ENCODE measurements around the gene IL34. TPM values are rescaled to one million over a fixed set of nuclear protein-coding genes. Genes with fewer than 3 reads are reported as not detected.
A peak's percentile ranks its signal among the peaks of the same experiment; 100 is the strongest.
"Not testable (repeated sequence)": the region's sequence is repeated elsewhere in the genome, so short reads cannot be mapped to it uniquely, and the experiment has no call there.

Gene IL34
- total and polyA plus RNA-seq, 2 experiments from 2014 or later, result not detected

DNA sequence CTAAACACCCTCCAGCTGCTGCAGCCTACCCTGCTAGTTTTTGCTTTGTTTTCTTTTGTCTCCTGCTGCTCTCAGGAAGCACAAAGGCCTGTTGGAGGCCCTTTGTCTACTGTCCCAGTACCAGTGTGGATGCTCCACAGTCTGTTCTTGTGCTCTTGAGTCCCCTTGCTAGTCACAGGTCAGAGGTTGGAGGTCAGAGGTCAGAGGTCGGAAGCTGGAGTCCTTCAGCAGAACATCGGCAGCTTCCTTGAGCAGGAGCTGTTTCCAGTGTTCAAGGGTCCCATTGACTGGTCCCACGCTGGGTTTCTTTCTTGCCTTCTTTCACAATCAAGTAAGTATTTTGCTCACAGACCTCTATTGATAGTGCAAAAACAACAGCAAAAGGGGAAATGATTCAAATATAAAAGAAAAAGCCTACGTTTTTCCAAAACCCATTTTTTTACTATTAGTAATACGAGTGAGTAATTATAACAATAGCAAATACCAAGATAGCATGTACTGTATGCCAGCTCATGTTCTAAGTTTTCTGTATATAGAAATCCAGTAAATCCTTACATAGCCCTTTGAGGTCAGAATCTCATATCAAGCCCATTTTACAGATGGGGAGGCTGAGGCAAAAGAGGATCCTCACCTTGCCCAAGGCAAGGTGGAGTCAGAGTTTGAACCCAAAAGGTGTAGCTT is 10.9 kb upstream of the IL34 start:
- Histone ChIP-seq H3K27me3 (replicated peaks; ENCODE audit: insufficient read depth) (no peaks in the 10 kb centered on the region), H3K27ac (peak overlapping the region; percentile 84), H3K4me1 (ENCODE audit: insufficient read depth) (peaks cover 10% of the 10 kb centered on the region), H4K20me1 (ENCODE audit: insufficient read depth) (no peaks in the 10 kb centered on the region), H3K9ac (peak overlapping the region; percentile 54), H3K4me3 (peak overlapping the region; percentile 49), H2AFZ (0 out of 2 replicates have a peak overlapping the region, but pooled peaks have one; percentile 5), H3K9me3 (ENCODE audit: low read depth) (no peaks in the 10 kb centered on the region), H3K9me2 (ENCODE audit: insufficient read depth) (no peaks in the 10 kb centered on the region), H3K79me2 (ENCODE audit: insufficient read depth) (no peaks in the 10 kb centered on the region), H3K36me3 (ENCODE audit: low read depth) (no peaks in the 10 kb centered on the region), H3F3A (ENCODE audit: insufficient read depth) (peaks cover 11% of the 10 kb centered on the region), H3K4me2 (ENCODE audit: unreplicated experiment) (peak overlapping the region; percentile 84)
- TF ChIP-seq EZH2phosphoT487 (IDR thresholded peaks at IDR 0.05; ENCODE audit: insufficient read depth, low read depth) (no peak), EZH2 (IDR thresholded peaks at IDR 0.05; ENCODE audit: insufficient read depth, poor library complexity, severe bottlenecking) (no peak)
- in situ Hi-C loops (cut with MboI), result no loop called here
- DNase-seq, result peak; percentile 88
- WGBS, 2 experiments (ENCODE audit: low coverage in 1 of 2, low lambda C conversion rate in 2 of 2, missing lambda C conversion rate in 2 of 2), result 22 to 27% methylated on average over 5 of the region's 5 CpGs

DNA sequence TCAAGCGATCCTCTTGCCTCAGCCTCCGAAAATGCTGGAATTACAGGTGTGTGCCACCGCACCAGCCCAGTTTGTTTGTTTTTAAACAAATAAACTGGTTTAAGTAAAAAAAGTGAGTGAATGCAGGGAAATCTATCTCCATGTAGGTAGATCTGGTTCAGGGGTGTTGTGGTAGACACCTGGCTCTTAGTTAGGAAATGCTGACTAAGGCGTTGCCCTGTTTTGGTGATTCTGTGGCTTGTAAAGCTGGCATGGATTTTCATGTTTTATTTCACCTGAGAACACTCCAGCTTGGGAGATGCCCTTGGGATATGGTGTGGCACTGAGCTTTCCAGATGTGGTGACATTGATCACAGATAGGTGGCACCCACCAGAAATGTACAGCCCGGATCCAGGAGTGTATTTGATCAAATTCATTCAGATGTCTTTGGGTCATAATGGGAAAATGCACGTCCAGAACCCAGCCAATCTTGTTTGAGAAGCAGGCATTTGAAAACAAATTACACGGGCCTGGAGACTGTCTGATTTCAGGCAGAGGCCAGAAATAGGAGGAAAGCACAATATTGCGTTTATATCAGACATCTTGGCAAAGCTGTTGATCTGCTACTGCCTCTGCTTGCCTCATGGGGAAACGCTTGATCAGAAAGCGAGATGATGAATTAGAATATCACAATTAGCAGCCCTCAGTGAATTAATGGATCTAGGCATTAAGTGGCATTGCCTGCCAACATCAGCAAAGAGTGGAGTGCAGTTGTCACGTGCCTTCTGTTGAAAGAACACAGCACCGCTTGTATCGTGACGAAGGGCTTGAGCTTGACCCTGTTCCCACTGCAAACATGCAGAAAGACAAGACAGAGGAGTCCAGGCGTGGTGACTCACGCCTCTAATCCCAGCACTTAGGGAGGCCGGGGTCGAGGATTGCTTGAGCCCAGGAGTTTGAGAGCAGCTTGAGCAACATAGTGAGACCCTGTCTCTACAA is 7.3 kb upstream of the IL34 start:
- Histone ChIP-seq H2AFZ (no peak overlapping the region), H3K4me1 (ENCODE audit: insufficient read depth) (peaks cover 10% of the 10 kb centered on the region), H3K4me2 (ENCODE audit: unreplicated experiment) (no peak overlapping the region), H3K9me2 (ENCODE audit: insufficient read depth) (no peaks in the 10 kb centered on the region), H3K4me3 (no peak overlapping the region), H3K27me3 (replicated peaks; ENCODE audit: insufficient read depth) (no peaks in the 10 kb centered on the region), H4K20me1 (ENCODE audit: insufficient read depth) (no peaks in the 10 kb centered on the region), H3K79me2 (ENCODE audit: insufficient read depth) (no peaks in the 10 kb centered on the region), H3F3A (ENCODE audit: insufficient read depth) (peaks cover 11% of the 10 kb centered on the region), H3K36me3 (ENCODE audit: low read depth) (no peaks in the 10 kb centered on the region), H3K9me3 (ENCODE audit: low read depth) (no peaks in the 10 kb centered on the region), H3K27ac (no peak overlapping the region), H3K9ac (no peak overlapping the region)
- 75 to 77% methylated on average over 18 of the region's 18 CpGs for WGBS, 2 experiments (ENCODE audit: low coverage in 1 of 2, low lambda C conversion rate in 2 of 2, missing lambda C conversion rate in 2 of 2)
- no peak for TF ChIP-seq EZH2phosphoT487 (IDR thresholded peaks at IDR 0.05; ENCODE audit: insufficient read depth, low read depth)
- no peak for TF ChIP-seq EZH2 (IDR thresholded peaks at IDR 0.05; ENCODE audit: insufficient read depth, poor library complexity, severe bottlenecking)
- in situ Hi-C loops (cut with MboI), result no loop called here
- peak; percentile 36 for DNase-seq

DNA sequence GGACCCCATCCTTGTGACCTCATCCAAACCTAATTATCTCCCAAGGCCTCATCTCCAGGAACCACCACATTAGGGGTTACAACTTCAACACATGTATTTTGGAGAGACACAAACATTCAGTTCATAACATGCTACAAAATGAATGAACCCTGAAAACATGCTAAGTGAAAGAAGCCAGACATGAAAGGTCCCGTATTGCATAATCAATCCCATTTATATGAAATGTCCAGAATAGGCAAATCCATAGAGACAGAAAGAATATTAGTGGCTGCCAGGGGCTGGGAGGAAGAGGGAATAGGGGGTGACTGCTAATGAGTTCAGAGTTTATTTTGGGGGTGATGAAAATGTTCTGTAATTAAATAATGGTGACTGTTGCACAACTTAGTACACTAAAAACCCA is 3.7 kb upstream of the IL34 start:
- Histone ChIP-seq H3K27me3 (replicated peaks; ENCODE audit: insufficient read depth) (no peaks in the 10 kb centered on the region), H3K36me3 (ENCODE audit: low read depth) (no peaks in the 10 kb centered on the region), H3K4me1 (ENCODE audit: insufficient read depth) (0 out of 2 replicates have a peak, but pooled peaks cover 6% of the 10 kb centered on the region), H4K20me1 (ENCODE audit: insufficient read depth) (no peaks in the 10 kb centered on the region), H3K9me3 (ENCODE audit: low read depth) (no peaks in the 10 kb centered on the region), H2AFZ (no peak overlapping the region), H3K79me2 (ENCODE audit: insufficient read depth) (no peaks in the 10 kb centered on the region), H3K4me3 (no peak overlapping the region), H3K4me2 (ENCODE audit: unreplicated experiment) (no peak overlapping the region), H3F3A (ENCODE audit: insufficient read depth) (no peaks in the 10 kb centered on the region), H3K9ac (no peak overlapping the region), H3K27ac (no peak overlapping the region), H3K9me2 (ENCODE audit: insufficient read depth) (no peaks in the 10 kb centered on the region)
- DNase-seq, result no peak
- in situ Hi-C loops (cut with MboI), result loop anchor here (10.0 kb wide), 2 partner anchors 108 to 288 kb away; no protein-coding TSS in a partner anchor
- no peak for TF ChIP-seq EZH2 (IDR thresholded peaks at IDR 0.05; ENCODE audit: insufficient read depth, poor library complexity, severe bottlenecking)
- WGBS, 2 experiments (ENCODE audit: low coverage in 1 of 2, low lambda C conversion rate in 2 of 2, missing lambda C conversion rate in 2 of 2), result 84 to 93% methylated on average over 1 of the region's 1 CpG

DNA sequence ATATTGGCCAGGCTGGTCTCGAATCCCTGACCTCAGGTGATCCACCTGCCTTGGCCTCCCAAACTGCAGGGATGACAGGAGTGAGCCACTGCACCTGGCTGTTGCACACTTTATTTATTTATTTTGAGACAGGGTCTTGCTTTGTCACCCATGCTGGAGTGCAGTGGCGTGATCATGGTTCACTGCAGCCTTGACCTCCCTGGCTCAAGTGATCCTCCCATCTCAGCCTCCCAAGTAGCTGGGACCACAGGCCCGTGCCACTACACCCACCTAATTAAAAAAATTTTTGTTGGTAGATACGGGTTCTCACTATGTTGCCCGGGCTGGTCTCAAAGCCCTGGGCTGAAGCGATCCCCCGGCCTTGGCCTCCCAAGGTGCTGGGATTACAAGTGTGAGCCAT is 3.1 kb upstream of the IL34 start:
- WGBS, 2 experiments (ENCODE audit: low coverage in 1 of 2, low lambda C conversion rate in 2 of 2, missing lambda C conversion rate in 2 of 2), result 57 to 60% methylated on average over 7 of the region's 7 CpGs
- not testable (repeated sequence) for H3K9me3 ChIP-seq (ENCODE audit: low read depth)
- in situ Hi-C loops (cut with MboI), result loop anchor here (10.0 kb wide), 2 partner anchors 108 to 288 kb away; no protein-coding TSS in a partner anchor

More for the DNA sequence above, 3.1 kb upstream of the IL34 start:
- not testable (repeated sequence) for H3K27me3 ChIP-seq (replicated peaks; ENCODE audit: insufficient read depth); H3K27ac ChIP-seq; H3K79me2 ChIP-seq (ENCODE audit: insufficient read depth); DNase-seq; H3K4me1 ChIP-seq (ENCODE audit: insufficient read depth); H2AFZ ChIP-seq; H3K4me3 ChIP-seq; H3K36me3 ChIP-seq (ENCODE audit: low read depth); H3K4me2 ChIP-seq (ENCODE audit: unreplicated experiment); H3K9ac ChIP-seq; H3K9me2 ChIP-seq (ENCODE audit: insufficient read depth); H4K20me1 ChIP-seq (ENCODE audit: insufficient read depth); H3F3A ChIP-seq (ENCODE audit: insufficient read depth)
